H54 (cell line): ENCODE data around the gene TPD52L1.

ENCODE experiments used
- DNase-seq: peaks from one replicate; pipeline ENCODE4 v3.0.0; 2011; ENCODE audit warnings: low spot score, mixed read lengths; ENCODE audit not compliant: insufficient read length
- FAIRE-seq: peaks from 3 replicates; lab custom pipeline; 2011; peaks lifted over from hg19 to GRCh38; lab: Jason Lieb, UNC
- POLR2A ChIP-seq: IDR thresholded peaks from 2 replicates; pipeline ENCODE4 v1.6.1; 2011; ENCODE audit warnings: low read depth, mild to moderate bottlenecking, low read length

The TPD52L1 gene

GRCh38 chr6:125153391-125154117 lies at the start of gene TPD52L1:
TSS of gene TPD52L1 (plus strand) at chr6:125153773. CDS start at chr6:125153952, 179 bp downstream.
- DNase-seq: peak; percentile 30
- no peak for TF ChIP-seq POLR2A
- no peak for FAIRE-seq

- FAIRE-seq (no peak), DNase-seq (no peak)
- no peak for TF ChIP-seq POLR2A
These were observed 49.1 kb upstream of the TPD52L1 start for GRCh38 chr6:125104425-125104824.

GRCh38 chr6:125107048-125107447 lies 46.5 kb upstream of the TPD52L1 start:
- TF ChIP-seq POLR2A: no peak
- DNase-seq: no peak
- FAIRE-seq: no peak

- FAIRE-seq: no peak
- TF ChIP-seq POLR2A: no peak
These were observed 45.7 kb upstream of the TPD52L1 start for GRCh38 chr6:125107896-125108295.

GRCh38 chr6:125110056-125110455 lies 43.5 kb upstream of the TPD52L1 start:
- no peak for DNase-seq
- no peak for TF ChIP-seq POLR2A
- FAIRE-seq: no peak

More at GRCh38 chr6:125107896-125108295, 45.7 kb upstream of the TPD52L1 start:
- DNase-seq: no peak

GRCh38 chr6:125111219-125111983 lies 42.2 kb upstream of the TPD52L1 start:
- no peak for FAIRE-seq
- TF ChIP-seq POLR2A: no peak
- no peak for DNase-seq

- no peak for FAIRE-seq
- no peak for DNase-seq
These were observed 40.6 kb upstream of the TPD52L1 start for GRCh38 chr6:125112934-125113333.

GRCh38 chr6:125114248-125114858 lies 39.2 kb upstream of the TPD52L1 start:
- no peak for FAIRE-seq

More at GRCh38 chr6:125112934-125113333, 40.6 kb upstream of the TPD52L1 start:
- no peak for TF ChIP-seq POLR2A

GRCh38 chr6:125116170-125116569 lies 37.4 kb upstream of the TPD52L1 start:
- DNase-seq: no peak
- FAIRE-seq: no peak
- no peak for TF ChIP-seq POLR2A

More at GRCh38 chr6:125114248-125114858, 39.2 kb upstream of the TPD52L1 start:
- DNase-seq: no peak
- TF ChIP-seq POLR2A: no peak

- DNase-seq (no peak), FAIRE-seq (no peak)
- no peak for TF ChIP-seq POLR2A
These were observed 36.9 kb upstream of the TPD52L1 start for GRCh38 chr6:125116710-125117109.

- FAIRE-seq (no peak), DNase-seq (no peak)
- TF ChIP-seq POLR2A: no peak
These were observed 35.8 kb upstream of the TPD52L1 start for GRCh38 chr6:125117818-125118217.

- DNase-seq (no peak), FAIRE-seq (no peak)
- no peak for TF ChIP-seq POLR2A
These were observed 33.5 kb upstream of the TPD52L1 start for GRCh38 chr6:125120054-125120590.

GRCh38 chr6:125121894-125122293 lies 31.7 kb upstream of the TPD52L1 start:
- DNase-seq: no peak
- FAIRE-seq: no peak
- TF ChIP-seq POLR2A: no peak

- no peak for FAIRE-seq
- DNase-seq: no peak
- no peak for TF ChIP-seq POLR2A
These were observed 30.5 kb upstream of the TPD52L1 start for GRCh38 chr6:125123051-125123450.
